Activated CD8-positive, alpha-beta T cell treated with anti-CD3 and anti-CD28 coated beads for 36 hours (primary cell): ENCODE results near the gene MFNG. TPM values are rescaled to one million over a fixed set of nuclear protein-coding genes. Genes with fewer than 3 reads are reported as not detected.

ENCODE experiments used
- ATAC-seq: fragments of 200-7000 bp; cut with Tn5 transposase; one replicate; pipeline ENCODE4 v1.10.0; 2021; ENCODE audit warnings: mild to moderate bottlenecking, moderate library complexity
- CTCF ChIA-PET: fragments of 350-600 bp; sonication (Branson Sonifier 250); formaldehyde crosslinking; loops from one replicate; lab custom pipeline; 2021; ENCODE audit warnings: antibody characterized with exemption; lab: Charles Lee
- POLR2A ChIA-PET: fragments of 350-600 bp; sonication (Branson Sonifier 250); formaldehyde crosslinking; loops from one replicate; lab custom pipeline; 2021; ENCODE audit warnings: antibody characterized with exemption; lab: Charles Lee
- DNase-seq: peaks from one replicate; pipeline ENCODE4 v3.0.0-alpha.2; 2020
- H3K27ac Mint-ChIP-seq: one replicate; pipeline ENCODE4 v1.8.0; 2021; ENCODE audit warnings: mild to moderate bottlenecking, mixed read lengths
- H3K27me3 Mint-ChIP-seq: one replicate; pipeline ENCODE4 v1.8.0; 2021; ENCODE audit warnings: mixed read lengths
- H3K36me3 Mint-ChIP-seq: one replicate; pipeline ENCODE4 v1.8.0; 2021; ENCODE audit warnings: low read depth, mixed read lengths
- H3K4me1 Mint-ChIP-seq: one replicate; pipeline ENCODE4 v1.8.0; 2021; ENCODE audit warnings: low read depth, mixed read lengths
- H3K4me3 Mint-ChIP-seq: one replicate; pipeline ENCODE4 v1.8.0; 2021; ENCODE audit warnings: mild to moderate bottlenecking, moderate library complexity, mixed read lengths
- H3K9me3 Mint-ChIP-seq: one replicate; pipeline ENCODE4 v1.8.0; 2021; ENCODE audit warnings: mixed read lengths
- CTCF ChIP-seq: fragments of 200-600 bp; IDR thresholded peaks from one replicate; pipeline ENCODE4 v1.8.0; 2022; ENCODE audit warnings: antibody characterized with exemption, mild to moderate bottlenecking
- intact Hi-C: fragments of 100-400 bp; cut with micrococcal nuclease; formaldehyde crosslinking; loops from one replicate; pipeline ENCODE4 v1.10.0; 2022
- total RNA-seq, 2 experiments: library from RNA; stranded (reverse); gene quantifications; one replicate each; pipeline ENCODE4 v1.2.3, GENCODE V29; 2021

The MFNG gene
- total RNA-seq, 2 experiments from 2014 or later: 155 to 160 TPM

GRCh38 chr22:37467391-37467955, 18.7 kb downstream of the MFNG start:
- DNase-seq (no peak), ATAC-seq (no peak)
- ChIA-PET POLR2A (no interaction called here), CTCF (interaction anchor here (1.0 kb wide), 1 partner anchor 25 kb away, joined by 3 read pairs; no protein-coding TSS in a partner anchor)
- Mint-ChIP-seq H3K27me3 (no peaks in the 10 kb centered on the region), H3K27ac (no peak overlapping the region), H3K9me3 (no peaks in the 10 kb centered on the region), H3K4me1 (peaks cover 9% of the 10 kb centered on the region), H3K4me3 (no peak overlapping the region), H3K36me3 (peaks cover 26% of the 10 kb centered on the region)
- intact Hi-C loops: no loop called here
- TF ChIP-seq CTCF: no peak

GRCh38 chr22:37464181-37464580, 22.0 kb downstream of the MFNG start:
- H3K9me3 Mint-ChIP-seq: no peaks in the 10 kb centered on the region
- no peaks in the 10 kb centered on the region for H3K27me3 Mint-ChIP-seq
- ATAC-seq (no peak), DNase-seq (no peak)
- intact Hi-C loops: no loop called here
- ChIA-PET POLR2A (no interaction called here), CTCF (interaction anchor here (0.6 kb wide), 1 partner anchor 35 kb away, joined by 3 read pairs; no protein-coding TSS in a partner anchor)
- peak overlapping the region; percentile 14 for H3K27ac Mint-ChIP-seq
- peaks cover 14% of the 10 kb centered on the region for H3K36me3 Mint-ChIP-seq
- TF ChIP-seq CTCF: no peak
- H3K4me3 Mint-ChIP-seq: no peak overlapping the region
- peaks cover 9% of the 10 kb centered on the region for H3K4me1 Mint-ChIP-seq

- Mint-ChIP-seq H3K9me3 (no peaks in the 10 kb centered on the region), H3K36me3 (peaks cover 13% of the 10 kb centered on the region), H3K27me3 (no peaks in the 10 kb centered on the region), H3K4me3 (no peak overlapping the region), H3K27ac (no peak overlapping the region), H3K4me1 (peaks cover 9% of the 10 kb centered on the region)
- DNase-seq: peak; percentile 30
- ATAC-seq: no peak
- no peak for TF ChIP-seq CTCF
- intact Hi-C loops: no loop called here
- ChIA-PET POLR2A (interaction anchor here (0.9 kb wide), 1 partner anchor 147 kb away, joined by 3 read pairs; no protein-coding TSS in a partner anchor), CTCF (interaction anchor here (1.2 kb wide), 2 partner anchors 9 to 104 kb away, joined by 3 to 4 read pairs; no protein-coding TSS in a partner anchor)
Measured at GRCh38 chr22:37462983-37463382, 23.2 kb downstream of the MFNG start.

- H3K9me3 Mint-ChIP-seq: no peaks in the 10 kb centered on the region
- H3K27ac Mint-ChIP-seq: no peak overlapping the region
- H3K4me1 Mint-ChIP-seq: peaks cover 9% of the 10 kb centered on the region
- no peak for ATAC-seq
- POLR2A ChIA-PET: interaction anchor here (0.9 kb wide), 1 partner anchor 146 kb away, joined by 3 read pairs; no protein-coding TSS in a partner anchor
- CTCF ChIA-PET: interaction anchor here (0.6 to 1.2 kb wide), 2 partner anchors 105 to 111 kb away, joined by 3 to 4 read pairs; no protein-coding TSS in a partner anchor
- peaks cover 11% of the 10 kb centered on the region for H3K36me3 Mint-ChIP-seq
- no peak for TF ChIP-seq CTCF
- intact Hi-C loops: no loop called here
- DNase-seq: no peak
- H3K4me3 Mint-ChIP-seq: no peak overlapping the region
- H3K27me3 Mint-ChIP-seq: no peaks in the 10 kb centered on the region
Measured at GRCh38 chr22:37462436-37462835, 23.7 kb downstream of the MFNG start.

GRCh38 chr22:37461961-37462360, 24.2 kb downstream of the MFNG start:
- peaks cover 11% of the 10 kb centered on the region for H3K36me3 Mint-ChIP-seq

More at GRCh38 chr22:37461961-37462360, 24.2 kb downstream of the MFNG start:
- no peaks in the 10 kb centered on the region for H3K9me3 Mint-ChIP-seq
- intact Hi-C loops: no loop called here
- H3K4me3 Mint-ChIP-seq: no peak overlapping the region
- TF ChIP-seq CTCF: no peak
- DNase-seq (no peak), ATAC-seq (no peak)
- no peak overlapping the region for H3K27ac Mint-ChIP-seq
- no peaks in the 10 kb centered on the region for H3K27me3 Mint-ChIP-seq
- peaks cover 9% of the 10 kb centered on the region for H3K4me1 Mint-ChIP-seq
- ChIA-PET CTCF (interaction anchor here (0.6 kb wide), 1 partner anchor 112 kb away, joined by 4 read pairs; no protein-coding TSS in a partner anchor), POLR2A (no interaction called here)
